ENCODE data around the gene BTNL3.

GRCh38 chr5:181042036-181042713, 53.5 kb downstream of the BTNL3 start:
- TF ChIP-seq, protein P1, sequence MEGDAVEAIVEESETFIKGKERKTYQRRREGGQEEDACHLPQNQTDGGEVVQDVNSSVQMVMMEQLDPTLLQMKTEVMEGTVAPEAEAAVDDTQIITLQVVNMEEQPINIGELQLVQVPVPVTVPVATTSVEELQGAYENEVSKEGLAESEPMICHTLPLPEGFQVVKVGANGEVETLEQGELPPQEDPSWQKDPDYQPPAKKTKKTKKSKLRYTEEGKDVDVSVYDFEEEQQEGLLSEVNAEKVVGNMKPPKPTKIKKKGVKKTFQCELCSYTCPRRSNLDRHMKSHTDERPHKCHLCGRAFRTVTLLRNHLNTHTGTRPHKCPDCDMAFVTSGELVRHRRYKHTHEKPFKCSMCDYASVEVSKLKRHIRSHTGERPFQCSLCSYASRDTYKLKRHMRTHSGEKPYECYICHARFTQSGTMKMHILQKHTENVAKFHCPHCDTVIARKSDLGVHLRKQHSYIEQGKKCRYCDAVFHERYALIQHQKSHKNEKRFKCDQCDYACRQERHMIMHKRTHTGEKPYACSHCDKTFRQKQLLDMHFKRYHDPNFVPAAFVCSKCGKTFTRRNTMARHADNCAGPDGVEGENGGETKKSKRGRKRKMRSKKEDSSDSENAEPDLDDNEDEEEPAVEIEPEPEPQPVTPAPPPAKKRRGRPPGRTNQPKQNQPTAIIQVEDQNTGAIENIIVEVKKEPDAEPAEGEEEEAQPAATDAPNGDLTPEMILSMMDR (IDR thresholded peaks at IDR 0.05) = no peak
- TF ChIP-seq EP300 (IDR thresholded peaks at IDR 0.05) (no peak), POLR2A (IDR thresholded peaks at IDR 0.05) (no peak)

Measured in stomach (tissue), 4 donors.